ENCODE measurements around the gene PIEZO1. TPM values are rescaled to one million over a fixed set of nuclear protein-coding genes. Genes with fewer than 3 reads are reported as not detected.

The PIEZO1 gene
- total RNA-seq, 1 donor = 197 TPM

DNA sequence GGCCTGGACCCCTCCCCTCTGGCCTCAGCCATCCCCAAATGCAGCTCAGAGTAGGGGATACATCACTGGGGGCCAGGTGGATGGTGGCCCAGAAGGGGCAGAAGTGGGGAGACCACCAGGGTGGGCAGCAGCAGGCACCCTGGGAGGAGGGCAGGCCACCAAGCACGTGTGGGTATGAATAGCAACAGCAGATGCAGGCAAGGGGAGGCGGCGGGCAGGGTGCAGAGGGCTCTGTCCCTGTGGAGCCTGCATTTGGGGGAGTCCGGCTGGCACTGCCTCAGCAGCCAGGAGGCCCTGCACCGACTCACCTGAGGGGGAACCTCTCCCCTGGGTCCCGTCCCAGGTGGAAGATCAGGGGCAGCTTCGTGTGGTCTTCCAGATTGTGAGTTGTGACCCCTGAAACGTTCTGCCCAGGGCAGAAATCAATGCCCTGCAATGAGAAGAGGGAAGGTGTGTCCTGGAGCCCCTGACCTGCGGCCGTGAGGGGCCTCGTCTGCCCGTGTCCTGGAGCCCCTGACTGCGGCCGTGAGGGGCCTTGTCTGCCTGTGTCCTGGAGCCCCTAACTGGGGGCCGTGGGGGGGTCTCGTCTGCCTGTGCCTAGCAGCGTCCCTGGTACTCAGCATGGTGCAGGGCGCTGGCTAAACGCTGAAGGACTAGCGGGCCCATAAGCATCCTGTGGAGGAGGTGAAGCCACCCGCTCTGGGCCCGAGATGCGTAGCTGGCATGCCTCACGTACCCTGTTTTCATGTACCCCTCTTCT lies 37.4 kb upstream of the PIEZO1 start:
- no peak for DNase-seq (ENCODE audit: low read depth)
- TF ChIP-seq, protein P1, sequence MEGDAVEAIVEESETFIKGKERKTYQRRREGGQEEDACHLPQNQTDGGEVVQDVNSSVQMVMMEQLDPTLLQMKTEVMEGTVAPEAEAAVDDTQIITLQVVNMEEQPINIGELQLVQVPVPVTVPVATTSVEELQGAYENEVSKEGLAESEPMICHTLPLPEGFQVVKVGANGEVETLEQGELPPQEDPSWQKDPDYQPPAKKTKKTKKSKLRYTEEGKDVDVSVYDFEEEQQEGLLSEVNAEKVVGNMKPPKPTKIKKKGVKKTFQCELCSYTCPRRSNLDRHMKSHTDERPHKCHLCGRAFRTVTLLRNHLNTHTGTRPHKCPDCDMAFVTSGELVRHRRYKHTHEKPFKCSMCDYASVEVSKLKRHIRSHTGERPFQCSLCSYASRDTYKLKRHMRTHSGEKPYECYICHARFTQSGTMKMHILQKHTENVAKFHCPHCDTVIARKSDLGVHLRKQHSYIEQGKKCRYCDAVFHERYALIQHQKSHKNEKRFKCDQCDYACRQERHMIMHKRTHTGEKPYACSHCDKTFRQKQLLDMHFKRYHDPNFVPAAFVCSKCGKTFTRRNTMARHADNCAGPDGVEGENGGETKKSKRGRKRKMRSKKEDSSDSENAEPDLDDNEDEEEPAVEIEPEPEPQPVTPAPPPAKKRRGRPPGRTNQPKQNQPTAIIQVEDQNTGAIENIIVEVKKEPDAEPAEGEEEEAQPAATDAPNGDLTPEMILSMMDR (IDR thresholded peaks at IDR 0.05; ENCODE audit: insufficient read depth, low read depth, low read length) = no peak
- no peak overlapping the region for H3K4me3 ChIP-seq (ENCODE audit: low read depth, low read length)

DNA sequence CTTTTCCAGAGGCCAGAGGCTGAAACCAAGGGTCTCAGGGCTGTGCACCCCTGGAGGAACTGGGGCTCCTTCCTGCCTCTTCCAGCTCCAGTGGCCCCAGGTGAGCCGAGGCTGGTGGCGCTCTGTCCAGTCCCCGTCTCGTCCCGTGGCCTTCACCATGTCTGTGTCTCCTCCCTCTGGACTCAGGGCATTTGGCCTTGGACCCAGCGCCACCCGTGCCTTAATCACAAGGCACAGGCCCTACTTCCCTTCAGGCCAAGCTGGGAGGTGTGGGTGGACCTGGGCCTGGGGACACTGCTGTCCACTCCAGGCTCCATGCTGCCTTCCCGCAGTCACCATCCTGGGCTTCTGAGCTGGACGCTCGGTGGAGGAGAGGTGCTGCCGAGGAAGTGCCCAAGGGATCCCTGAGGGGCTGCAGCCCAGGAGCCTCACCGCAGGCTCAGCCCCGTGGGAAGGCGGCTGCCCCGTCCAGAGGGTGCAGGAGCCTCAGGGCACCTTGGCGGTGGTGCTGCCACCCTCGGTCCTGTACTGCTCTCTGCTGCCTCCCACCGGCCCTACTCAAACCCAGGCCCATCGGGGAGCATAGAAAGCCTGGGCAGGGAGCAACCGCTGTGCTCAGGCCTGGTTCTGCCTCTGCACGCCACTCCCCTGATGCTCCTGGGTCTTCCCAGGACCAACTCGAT lies 36.3 kb upstream of the PIEZO1 start:
- TF ChIP-seq, protein P1 (IDR thresholded peaks at IDR 0.05; ENCODE audit: insufficient read depth, low read depth, low read length) = no peak

DNA sequence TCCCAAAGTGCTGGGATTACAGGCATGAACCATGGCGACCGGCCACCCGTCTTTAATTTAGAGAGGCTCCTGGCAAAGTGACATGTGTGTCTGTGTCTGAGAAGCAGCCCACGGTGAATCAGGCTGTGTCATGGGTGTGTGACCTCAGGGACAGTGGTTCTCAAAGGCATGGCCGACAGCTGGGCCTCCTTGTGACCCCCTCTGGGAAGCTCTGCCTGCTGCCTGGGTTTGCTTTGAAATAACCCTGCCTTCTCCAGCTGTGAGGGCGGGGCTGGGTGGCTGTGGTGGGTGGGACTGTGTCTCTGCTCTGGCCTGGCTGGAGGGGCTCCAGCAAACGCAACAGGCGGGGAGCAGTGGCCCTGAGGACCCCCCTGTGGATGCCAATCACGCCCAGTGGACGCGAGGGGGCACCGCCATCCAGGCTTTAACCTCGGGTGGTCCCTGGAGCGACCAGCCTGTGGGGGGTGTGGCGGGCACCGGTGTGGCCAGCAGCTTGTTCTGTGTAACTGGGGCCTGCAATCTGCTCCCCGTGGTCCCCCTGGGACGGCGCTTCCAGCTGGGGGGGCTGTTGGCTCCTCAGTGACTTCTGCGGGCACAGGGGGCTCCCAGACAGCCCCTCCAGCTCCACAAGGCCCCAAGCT lies 35.5 kb upstream of the PIEZO1 start:
- DNase-seq (ENCODE audit: low read depth) = no peak
- TF ChIP-seq, protein P1 (IDR thresholded peaks at IDR 0.05; ENCODE audit: insufficient read depth, low read depth, low read length) = no peak
- H3K4me3 ChIP-seq (ENCODE audit: low read depth, low read length) = no peak overlapping the region

More for the DNA sequence above, 36.3 kb upstream of the PIEZO1 start:
- H3K4me3 ChIP-seq (ENCODE audit: low read depth, low read length) = no peak overlapping the region
- no peak for DNase-seq (ENCODE audit: low read depth)

DNA sequence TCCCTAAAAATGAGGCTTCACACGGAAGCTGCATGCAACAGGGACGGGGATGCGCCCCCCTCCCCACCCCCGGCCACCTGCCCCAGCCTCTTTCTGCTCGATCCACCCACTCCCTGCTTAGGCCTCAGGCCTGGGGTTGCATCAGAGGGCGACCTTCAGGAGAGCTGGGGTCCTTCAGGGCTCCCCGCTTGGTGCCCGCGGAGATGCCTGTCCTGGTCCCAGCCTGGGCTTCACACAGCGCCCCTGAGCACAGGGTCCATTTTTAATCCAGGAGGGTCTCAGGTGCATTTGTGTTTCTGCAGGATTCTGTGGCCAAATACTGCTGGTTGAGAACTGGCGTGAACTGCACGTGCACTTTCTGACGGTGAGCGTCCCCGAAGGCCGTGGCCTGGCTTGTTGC lies 34.1 kb upstream of the PIEZO1 start:
- DNase-seq (ENCODE audit: low read depth) = no peak
- H3K4me3 ChIP-seq (ENCODE audit: low read depth, low read length) = no peak overlapping the region
- TF ChIP-seq, protein P1 (IDR thresholded peaks at IDR 0.05; ENCODE audit: insufficient read depth, low read depth, low read length) = no peak

DNA sequence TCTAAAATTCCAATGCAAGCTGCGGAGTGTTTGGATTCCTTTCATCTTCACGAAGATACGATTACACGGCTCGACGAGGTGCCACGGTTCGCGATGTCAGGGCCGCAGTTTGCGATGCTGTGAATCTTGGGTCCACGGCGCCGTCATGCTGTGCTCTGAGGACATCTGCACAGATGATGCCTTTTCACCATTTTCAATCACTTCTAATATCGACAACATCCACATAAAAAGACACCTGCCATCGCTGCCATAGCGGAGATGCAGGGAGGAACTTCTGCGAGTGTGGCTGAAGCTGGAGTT lies 33.5 kb upstream of the PIEZO1 start:
- DNase-seq (ENCODE audit: low read depth) = no peak
- H3K4me3 ChIP-seq (ENCODE audit: low read depth, low read length) = no peak overlapping the region
- TF ChIP-seq, protein P1 (IDR thresholded peaks at IDR 0.05; ENCODE audit: insufficient read depth, low read depth, low read length) = no peak

DNA sequence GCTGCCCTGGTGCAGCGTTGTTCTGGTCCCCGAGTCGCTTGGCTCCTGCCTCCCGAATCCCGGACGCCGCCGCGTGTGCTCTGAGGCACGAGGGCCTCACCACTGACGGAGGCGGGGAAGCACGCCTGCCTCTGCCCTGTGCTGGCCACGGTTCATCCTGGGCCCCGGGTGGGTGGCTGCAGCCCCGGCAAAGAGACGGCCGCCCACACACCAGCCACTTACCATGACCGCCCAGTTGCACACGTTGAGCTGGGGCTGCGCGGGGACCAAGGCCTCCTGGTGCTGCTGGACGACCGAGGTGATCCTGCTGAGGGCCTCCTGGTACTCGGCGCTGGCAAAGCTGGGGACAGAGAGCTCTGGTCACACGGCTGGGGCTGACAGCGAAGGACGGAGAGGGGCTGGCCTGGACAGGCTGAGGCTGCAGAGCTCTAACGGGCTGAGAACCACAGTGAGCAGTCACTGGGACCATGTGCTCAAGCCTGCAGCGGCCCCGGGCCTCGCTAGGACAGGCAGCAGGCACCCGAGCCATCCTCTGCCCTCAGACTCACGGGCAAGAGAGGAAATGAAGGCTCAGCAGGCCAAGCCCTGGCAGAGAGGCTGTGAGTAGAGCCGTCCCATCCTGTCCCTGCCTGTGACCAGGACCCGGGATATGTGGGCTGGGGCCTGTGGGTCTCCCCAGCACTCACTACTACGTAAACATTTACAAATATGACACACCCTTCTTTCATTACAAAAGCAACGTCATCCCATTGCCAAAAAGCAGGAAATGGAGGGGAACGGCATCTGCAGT lies 33.0 kb upstream of the PIEZO1 start:
- no peak overlapping the region for H3K4me3 ChIP-seq (ENCODE audit: low read depth, low read length)
- TF ChIP-seq, protein P1 (IDR thresholded peaks at IDR 0.05; ENCODE audit: insufficient read depth, low read depth, low read length) = no peak
- no peak for DNase-seq (ENCODE audit: low read depth)

Measured in fibroblast of villous mesenchyme (primary cell).